HepG2 (cell line): Measurements from ENCODE around the gene TPGS1. TPM values are rescaled to one million over a fixed set of nuclear protein-coding genes. Genes with fewer than 3 reads are reported as not detected.

Source experiments
- CENPBD1 ChIP-seq: sonication (generic); formaldehyde crosslinking; IDR thresholded peaks from 2 replicates; pipeline ENCODE4 v1.8.0; 2022; ENCODE audit warnings: missing genetic modification reagents, low read depth, mild to moderate bottlenecking, borderline replicate concordance
- CHD4 ChIP-seq: fragments of 200-600 bp; sonication (generic); IDR thresholded peaks from 2 replicates; pipeline ENCODE4 v1.7.0; 2017; ENCODE audit warnings: mild to moderate bottlenecking, low read length, borderline replicate concordance
- GABPA ChIP-seq, 2 experiments: IDR thresholded peaks; 2 replicates each; pipeline ENCODE4 v1.6.1; 2011 to 2016; ENCODE audit warnings: low read depth in 2 of 2, low read length in 1 of 2, missing biosample characterization in 1 of 2, missing genetic modification characterization in 1 of 2
- PAX8 ChIP-seq: sonication (generic); formaldehyde crosslinking; IDR thresholded peaks from 2 replicates; pipeline ENCODE4 v1.8.0; 2022; ENCODE audit warnings: mild to moderate bottlenecking, missing genetic modification reagents, borderline replicate concordance
- RARA ChIP-seq: IDR thresholded peaks from 2 replicates; pipeline ENCODE4 v1.6.1; 2016; ENCODE audit warnings: missing genetic modification reagents, missing compliant biosample characterization
- THAP9 ChIP-seq: sonication (generic); formaldehyde crosslinking; IDR thresholded peaks from 2 replicates; pipeline ENCODE4; 2020; ENCODE audit warnings: missing genetic modification reagents, mild to moderate bottlenecking, borderline replicate concordance
- U2AF1 ChIP-seq: fragments of 200-400 bp; formaldehyde crosslinking; optimal IDR thresholded peaks from 2 replicates; pipeline ENCODE3; 2017; ENCODE audit warnings: mild to moderate bottlenecking, low read depth, low read length
- ZFP37 ChIP-seq: sonication (generic); formaldehyde crosslinking; IDR thresholded peaks from 2 replicates; pipeline ENCODE4 v1.4.0; 2020; ENCODE audit warnings: missing genetic modification reagents, borderline replicate concordance
- ZNF136 ChIP-seq: sonication (generic); formaldehyde crosslinking; IDR thresholded peaks from 2 replicates; pipeline ENCODE4 v1.8.1; 2022; ENCODE audit warnings: low read depth, mild to moderate bottlenecking, moderate library complexity, missing genetic modification reagents
- ZNF207 ChIP-seq: fragments of 450-650 bp; IDR thresholded peaks from 2 replicates; pipeline ENCODE4 v1.6.1; 2016; ENCODE audit warnings: antibody characterized with exemption, borderline replicate concordance
- ZNF329 ChIP-seq: sonication (generic); formaldehyde crosslinking; IDR thresholded peaks from 2 replicates; pipeline ENCODE4 v1.9.0; 2021; ENCODE audit warnings: low read depth, mild to moderate bottlenecking, missing genetic modification reagents
- ZNF446 ChIP-seq: sonication (generic); formaldehyde crosslinking; IDR thresholded peaks from 2 replicates; pipeline ENCODE4 v1.5.0; 2020; ENCODE audit warnings: mild to moderate bottlenecking, missing genetic modification reagents
- ZNF567 ChIP-seq: sonication (generic); formaldehyde crosslinking; IDR thresholded peaks from 2 replicates; pipeline ENCODE4 v1.8.1; 2023; ENCODE audit warnings: mild to moderate bottlenecking, missing genetic modification reagents, borderline replicate concordance
- ZNF703 ChIP-seq: sonication (generic); formaldehyde crosslinking; IDR thresholded peaks from 2 replicates; pipeline ENCODE4 v1.5.1; 2020; ENCODE audit warnings: missing genetic modification reagents, mild to moderate bottlenecking, moderate library complexity, borderline replicate concordance
- ZNF720 ChIP-seq: sonication (generic); formaldehyde crosslinking; IDR thresholded peaks from 2 replicates; pipeline ENCODE4 v1.4.0; 2020; ENCODE audit warnings: missing genetic modification reagents
- ZNF850 ChIP-seq: sonication (generic); formaldehyde crosslinking; conservative IDR thresholded peaks from 2 replicates; pipeline ENCODE4 v1.9.0; 2021; ENCODE audit warnings: mild to moderate bottlenecking, missing genetic modification reagents
- ZNF891 ChIP-seq: sonication (generic); formaldehyde crosslinking; IDR thresholded peaks from 2 replicates; pipeline ENCODE4 v1.5.0; 2020; ENCODE audit warnings: mild to moderate bottlenecking, missing genetic modification reagents
- polyA plus RNA-seq, 8 experiments: library from polyadenylated mRNA; depleted of rRNA in 3 of 8; stranded (reverse) in 7 of 8; unstranded in 1 of 8; fragments of >200 nt; fragmentation: Illumina TruSeq in 4 of 8; extraction: Trizol in 4 of 8; gene quantifications; 2 replicates each; pipeline versions ENCODE4 v1.2.1 to v1.2.3, GENCODE V29; 2011 to 2016; ENCODE audit warnings: low read depth in 4 of 8, missing spikeins in 1 of 8, mixed read lengths in 1 of 8; ENCODE audit not compliant: insufficient read depth in 1 of 8
- total RNA-seq, 5 experiments: library from RNA; depleted of rRNA; stranded (reverse); fragments of >200 nt; fragmentation: Illumina TruSeq; extraction: Trizol; gene quantifications; 2 replicates each; pipeline ENCODE4 v1.2.3, GENCODE V29; 2016; ENCODE audit warnings: low read depth in 1 of 5
- TF ChIP-seq, protein P1 (sequence below): sonication (generic); formaldehyde crosslinking; IDR thresholded peaks from 2 replicates; pipeline ENCODE4 v1.4.0; 2020; ENCODE audit warnings: missing genetic modification reagents, low read depth, mild to moderate bottlenecking, borderline replicate concordance
- TF ChIP-seq, protein P2 (sequence below): IDR thresholded peaks from 2 replicates; pipeline ENCODE4 v1.6.1; 2012; ENCODE audit warnings: low read length, improper control_type of control experiment

TPGS1 gene
- total and polyA plus RNA-seq, 2 of the 13 experiments (the other 11 are each of a cell fraction or from before 2014, with no cell fraction given), result 1.1 to 6.2 TPM

DNA sequence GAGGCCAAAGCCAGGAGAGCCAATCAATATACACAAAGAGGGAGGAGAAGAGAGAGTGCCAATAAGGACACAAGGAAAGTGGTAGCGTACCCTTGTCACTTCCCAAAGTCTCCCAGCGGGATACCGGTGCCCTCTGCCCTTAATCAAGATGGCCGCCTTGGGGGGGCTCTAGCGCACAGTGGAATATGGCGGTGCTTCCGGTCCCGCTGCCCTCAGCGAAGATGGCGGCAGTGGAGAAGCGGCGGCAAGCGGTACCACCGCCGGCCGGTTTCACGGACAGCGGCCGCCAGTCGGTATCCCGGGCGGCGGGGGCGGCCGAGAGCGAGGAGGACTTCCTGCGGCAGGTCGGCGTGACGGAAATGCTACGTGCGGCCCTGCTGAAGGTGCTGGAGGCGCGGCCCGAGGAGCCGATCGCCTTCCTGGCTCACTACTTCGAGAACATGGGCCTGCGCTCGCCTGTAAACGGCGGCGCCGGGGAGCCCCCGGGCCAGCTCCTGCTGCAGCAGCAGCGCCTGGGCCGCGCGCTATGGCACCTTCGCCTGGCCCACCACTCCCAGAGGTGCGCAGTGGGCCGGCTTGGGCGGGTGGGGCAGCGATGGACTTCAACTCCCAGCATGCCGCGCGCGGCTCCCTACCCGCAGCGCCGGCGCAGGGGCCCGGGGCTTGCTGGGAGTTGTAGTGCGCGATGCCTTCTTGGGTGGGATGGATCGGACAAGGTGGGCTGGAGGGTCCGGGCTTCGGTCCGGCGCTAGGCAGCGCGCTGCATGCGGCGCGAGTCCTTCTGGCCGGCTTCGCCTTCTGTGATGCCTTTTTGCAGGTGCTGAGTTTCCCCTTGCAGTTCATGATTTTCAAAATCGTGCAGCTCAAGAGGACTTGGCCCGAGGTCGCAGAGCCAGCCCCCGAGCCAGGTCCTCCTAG is at the start of gene TPGS1 (continued):
- TF ChIP-seq ZNF136 (0 out of 2 replicates have a peak, but pooled peaks have one; percentile 49), ZNF891 (CRISPR knock-in tag) (no peak), PAX8 (CRISPR knock-in tag) (0 out of 2 replicates have a peak, but pooled peaks have one; percentile 67), ZNF703 (CRISPR knock-in tag) (0 out of 2 replicates have a peak, but pooled peaks have one; percentile 43), THAP9 (CRISPR knock-in tag) (peak; percentile 96), ZFP37 (no peak; the same call in 1 of the 2 replicates), ZNF329 (CRISPR knock-in tag) (no peak), ZNF720 (CRISPR knock-in tag) (no peak), U2AF1 (no peak), CHD4 (no peak), ZNF567 (CRISPR knock-in tag) (no peak), ZNF850 (CRISPR knock-in tag) (peak; percentile 74), ZNF207 (no peak), GABPA (IDR thresholded peaks at IDR 0.05; ENCODE audit: low read depth, low read length) (peak; percentile 78), GABPA (CRISPR knock-in tag; IDR thresholded peaks at IDR 0.05; ENCODE audit: low read depth) (peak; percentile 94), ZNF446 (CRISPR knock-in tag) (peak; percentile 16; the same call in 1 of the 2 replicates), RARA (CRISPR knock-in tag) (no peak), CENPBD1 (CRISPR knock-in tag) (no peak; the same call in 1 of the 2 replicates)
- TF ChIP-seq, protein P1, sequence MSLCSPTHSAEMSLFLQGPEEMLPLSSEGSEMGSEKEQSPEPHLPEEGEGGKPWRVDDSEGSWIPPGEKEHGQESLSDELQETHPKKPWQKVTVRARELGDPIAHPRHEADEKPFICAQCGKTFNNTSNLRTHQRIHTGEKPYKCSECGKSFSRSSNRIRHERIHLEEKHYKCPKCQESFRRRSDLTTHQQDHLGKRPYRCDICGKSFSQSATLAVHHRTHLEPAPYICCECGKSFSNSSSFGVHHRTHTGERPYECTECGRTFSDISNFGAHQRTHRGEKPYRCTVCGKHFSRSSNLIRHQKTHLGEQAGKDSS (CRISPR knock-in tag), result no peak
- TF ChIP-seq, protein P2, sequence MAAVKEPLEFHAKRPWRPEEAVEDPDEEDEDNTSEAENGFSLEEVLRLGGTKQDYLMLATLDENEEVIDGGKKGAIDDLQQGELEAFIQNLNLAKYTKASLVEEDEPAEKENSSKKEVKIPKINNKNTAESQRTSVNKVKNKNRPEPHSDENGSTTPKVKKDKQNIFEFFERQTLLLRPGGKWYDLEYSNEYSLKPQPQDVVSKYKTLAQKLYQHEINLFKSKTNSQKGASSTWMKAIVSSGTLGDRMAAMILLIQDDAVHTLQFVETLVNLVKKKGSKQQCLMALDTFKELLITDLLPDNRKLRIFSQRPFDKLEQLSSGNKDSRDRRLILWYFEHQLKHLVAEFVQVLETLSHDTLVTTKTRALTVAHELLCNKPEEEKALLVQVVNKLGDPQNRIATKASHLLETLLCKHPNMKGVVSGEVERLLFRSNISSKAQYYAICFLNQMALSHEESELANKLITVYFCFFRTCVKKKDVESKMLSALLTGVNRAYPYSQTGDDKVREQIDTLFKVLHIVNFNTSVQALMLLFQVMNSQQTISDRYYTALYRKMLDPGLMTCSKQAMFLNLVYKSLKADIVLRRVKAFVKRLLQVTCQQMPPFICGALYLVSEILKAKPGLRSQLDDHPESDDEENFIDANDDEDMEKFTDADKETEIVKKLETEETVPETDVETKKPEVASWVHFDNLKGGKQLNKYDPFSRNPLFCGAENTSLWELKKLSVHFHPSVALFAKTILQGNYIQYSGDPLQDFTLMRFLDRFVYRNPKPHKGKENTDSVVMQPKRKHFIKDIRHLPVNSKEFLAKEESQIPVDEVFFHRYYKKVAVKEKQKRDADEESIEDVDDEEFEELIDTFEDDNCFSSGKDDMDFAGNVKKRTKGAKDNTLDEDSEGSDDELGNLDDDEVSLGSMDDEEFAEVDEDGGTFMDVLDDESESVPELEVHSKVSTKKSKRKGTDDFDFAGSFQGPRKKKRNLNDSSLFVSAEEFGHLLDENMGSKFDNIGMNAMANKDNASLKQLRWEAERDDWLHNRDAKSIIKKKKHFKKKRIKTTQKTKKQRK, result no peak
